GM23338 (cell line): ENCODE results near the gene RAP1GAP.

Experiments used
- CREB1 ChIP-seq: fragments of 250-450 bp; sonication (Bioruptor Pico); IDR thresholded peaks from 2 replicates; pipeline ENCODE4 v1.5.0; 2020; ENCODE audit warnings: low read depth, mild to moderate bottlenecking, moderate library complexity
- CTCF ChIP-seq, 2 experiments: fragments of 200-600 bp in 1 of 2; sonication (generic) in 1 of 2; conservative IDR thresholded peaks; 2 replicates each; pipeline versions ENCODE4 v1.5.1 to v1.6.1; 2016 to 2017; ENCODE audit warnings: antibody characterized with exemption in 2 of 2, low read depth in 2 of 2, mild to moderate bottlenecking in 2 of 2, moderate library complexity in 1 of 2
- ETS1 ChIP-seq: IDR thresholded peaks from 2 replicates; pipeline ENCODE4 v1.6.1; 2016; ENCODE audit warnings: antibody characterized with exemption
- EZH2 ChIP-seq: fragments of 200-600 bp; sonication (generic); IDR thresholded peaks from one replicate; pipeline ENCODE4 v1.8.0; 2017; ENCODE audit warnings: antibody characterized with exemption, mild to moderate bottlenecking, low read depth; ENCODE audit not compliant: unreplicated experiment
- EZH2phosphoT487 ChIP-seq: fragments of 200-600 bp; sonication (generic); IDR thresholded peaks from one replicate; pipeline ENCODE4 v1.8.1; 2018; ENCODE audit warnings: antibody characterized with exemption; ENCODE audit not compliant: unreplicated experiment
- JUNB ChIP-seq: IDR thresholded peaks from one replicate; pipeline ENCODE4 v1.6.1; 2016; ENCODE audit warnings: antibody characterized with exemption; ENCODE audit not compliant: unreplicated experiment
- NANOG ChIP-seq: IDR thresholded peaks from 2 replicates; pipeline ENCODE4 v1.6.1; 2016; ENCODE audit warnings: antibody characterized with exemption, borderline replicate concordance
- POLR2AphosphoS5 ChIP-seq: IDR thresholded peaks from 2 replicates; pipeline ENCODE4 v1.6.1; 2016; ENCODE audit warnings: antibody characterized with exemption, low read depth
- REST ChIP-seq: IDR thresholded peaks from one replicate; pipeline ENCODE4 v1.6.1; 2018; ENCODE audit warnings: antibody characterized with exemption; ENCODE audit not compliant: unreplicated experiment
- STAT1 ChIP-seq: IDR thresholded peaks from one replicate; pipeline ENCODE4 v1.6.1; 2016; ENCODE audit warnings: antibody characterized with exemption; ENCODE audit not compliant: unreplicated experiment
- ZNF114 ChIP-seq: fragments of 250-450 bp; sonication (Bioruptor Pico); IDR thresholded peaks from 2 replicates; pipeline ENCODE4 v1.5.0; 2020; ENCODE audit warnings: mild to moderate bottlenecking, moderate library complexity
- ZNF331 ChIP-seq: fragments of 250-450 bp; sonication (Bioruptor Pico); IDR thresholded peaks from 2 replicates; pipeline ENCODE4 v1.5.0; 2020; ENCODE audit warnings: low read depth, mild to moderate bottlenecking, moderate library complexity
- ZNF462 ChIP-seq: fragments of 250-450 bp; sonication (Bioruptor Pico); IDR thresholded peaks from 2 replicates; pipeline ENCODE4 v1.5.0; 2020; ENCODE audit warnings: mild to moderate bottlenecking, moderate library complexity

- TF ChIP-seq EZH2 (no peak), POLR2AphosphoS5 (no peak), EZH2phosphoT487 (no peak), CTCF (conservative IDR thresholded peaks at IDR 0.05; ENCODE audit: low read depth in 2 of 2) (no peak), JUNB (no peak), REST (no peak), NANOG (no peak), STAT1 (no peak), CREB1 (CRISPR knock-in tag) (no peak), ETS1 (no peak), ZNF331 (no peak), ZNF114 (no peak), ZNF462 (CRISPR knock-in tag) (no peak)
These were observed 99.2 kb downstream of the RAP1GAP start for GRCh38 chr1:21569820-21570527.
